Sigmoid colon (tissue), 4 donors: Measurements from ENCODE around the gene STK24.

Experiments
- CTCF ChIP-seq, 4 experiments: fragments of 450-650 bp in 3 of 4; fragments of 200-600 bp in 1 of 4; IDR thresholded peaks; one replicate each; pipeline ENCODE4 v1.5.1; 2016 to 2019; ENCODE audit warnings: antibody characterized with exemption in 4 of 4, mild to moderate bottlenecking in 3 of 4, moderate library complexity in 2 of 4
- POLR2A ChIP-seq, 2 donors: fragments of 450-650 bp; IDR thresholded peaks; one replicate each; pipeline ENCODE4 v1.6.1; 2016; ENCODE audit warnings: antibody characterized with exemption in 2 of 2, mild to moderate bottlenecking in 2 of 2, moderate library complexity in 2 of 2
- POLR2AphosphoS5 ChIP-seq, 4 donors: sonication (generic); formaldehyde crosslinking; IDR thresholded peaks; one replicate each; pipeline ENCODE4 v1.6.1; 2017; ENCODE audit warnings: antibody characterized with exemption in 4 of 4

GRCh38 chr13:98423417-98423816, 153.5 kb downstream of the STK24 start:
- TF ChIP-seq CTCF (IDR thresholded peaks at IDR 0.05) (no peak), POLR2A (IDR thresholded peaks at IDR 0.05) (no peak), POLR2AphosphoS5 (IDR thresholded peaks at IDR 0.05) (no peak)
